ENCODE measurements around the gene BDH1.

- no peak for TF ChIP-seq CTCF (IDR thresholded peaks at IDR 0.05)
- no peak for TF ChIP-seq RAD21 (IDR thresholded peaks at IDR 0.05; ENCODE audit: low read length)
- no peak for TF ChIP-seq REST (IDR thresholded peaks at IDR 0.05; ENCODE audit: low read depth, low read length)
- TF ChIP-seq SIN3A (IDR thresholded peaks at IDR 0.05; ENCODE audit: borderline replicate concordance, low read depth, low read length) = no peak
- TF ChIP-seq FOXM1 (IDR thresholded peaks at IDR 0.05; ENCODE audit: low read depth) = no peak
- TF ChIP-seq EP300 (IDR thresholded peaks at IDR 0.05; ENCODE audit: borderline replicate concordance in 1 of 2, low read depth in 1 of 2, low read length in 1 of 2) = no peak
- no peak for TF ChIP-seq EZH2phosphoT487 (IDR thresholded peaks at IDR 0.05; ENCODE audit: borderline replicate concordance, low read depth)
- TF ChIP-seq MAX (IDR thresholded peaks at IDR 0.05; ENCODE audit: low read depth) = no peak
- no peak for TF ChIP-seq RXRA (IDR thresholded peaks at IDR 0.05; ENCODE audit: borderline replicate concordance, low read depth)
- no peak for TF ChIP-seq ZBTB33 (IDR thresholded peaks at IDR 0.05; ENCODE audit: borderline replicate concordance, low read depth)
- no peak for TF ChIP-seq TAF1 (IDR thresholded peaks at IDR 0.05; ENCODE audit: borderline replicate concordance, low read depth, low read length)
Measured at GRCh38 chr3:197510642-197511018, 45.1 kb downstream of the BDH1 start.

All from SK-N-SH (cell line).